ENCODE results near the gene PTPRQ.

Gene PTPRQ

GRCh38 chr12:80565271-80565670, 121.2 kb downstream of the PTPRQ start:
- no peak for DNase-seq

- DNase-seq: no peak
These were observed 123.4 kb downstream of the PTPRQ start for GRCh38 chr12:80567401-80567800.

- no peak for DNase-seq
These were observed 132.8 kb downstream of the PTPRQ start for GRCh38 chr12:80576641-80577418.

- no peak for DNase-seq
These were observed 136.2 kb downstream of the PTPRQ start for GRCh38 chr12:80580254-80580653.

GRCh38 chr12:80581783-80582182, 137.7 kb downstream of the PTPRQ start:
- no peak for DNase-seq

GRCh38 chr12:80582431-80582830, 138.4 kb downstream of the PTPRQ start:
- no peak for DNase-seq

GRCh38 chr12:80589077-80589476, 145.0 kb downstream of the PTPRQ start:
- no peak for DNase-seq

- no peak for DNase-seq
These were observed 146.1 kb downstream of the PTPRQ start for GRCh38 chr12:80590085-80590484.

GRCh38 chr12:80593766-80594165, 149.7 kb downstream of the PTPRQ start:
- no peak for DNase-seq

- DNase-seq: no peak
These were observed 152.5 kb downstream of the PTPRQ start for GRCh38 chr12:80596509-80596908.

- no peak for DNase-seq
These were observed 154.1 kb downstream of the PTPRQ start for GRCh38 chr12:80598004-80598606.

GRCh38 chr12:80602455-80602854, 158.4 kb downstream of the PTPRQ start:
- no peak for DNase-seq

- DNase-seq: no peak
These were observed 163.5 kb downstream of the PTPRQ start for GRCh38 chr12:80607361-80608135.

- no peak for DNase-seq
These were observed 173.7 kb downstream of the PTPRQ start for GRCh38 chr12:80617733-80618132.

- DNase-seq: no peak
These were observed 176.2 kb downstream of the PTPRQ start for GRCh38 chr12:80620281-80620680.

- DNase-seq: no peak
These were observed 178.2 kb downstream of the PTPRQ start for GRCh38 chr12:80622271-80622670.

GRCh38 chr12:80625051-80625450, 181.0 kb downstream of the PTPRQ start:
- no peak for DNase-seq

GRCh38 chr12:80625901-80626300, 181.9 kb downstream of the PTPRQ start:
- no peak for DNase-seq

GRCh38 chr12:80627782-80628181, 183.7 kb downstream of the PTPRQ start:
- no peak for DNase-seq

- no peak for DNase-seq
These were observed 188.8 kb downstream of the PTPRQ start for GRCh38 chr12:80632835-80633234.

- DNase-seq: no peak
These were observed 190.9 kb downstream of the PTPRQ start for GRCh38 chr12:80634903-80635302.

GRCh38 chr12:80636832-80637231, 192.8 kb downstream of the PTPRQ start:
- DNase-seq: no peak

- no peak for DNase-seq
These were observed 197.9 kb downstream of the PTPRQ start for GRCh38 chr12:80641936-80642335.

GRCh38 chr12:80643961-80644360, 199.9 kb downstream of the PTPRQ start:
- no peak for DNase-seq
